ENCODE data around the gene SIRT3. TPM values are rescaled to one million over a fixed set of nuclear protein-coding genes. Genes with fewer than 3 reads are reported as not detected.
A peak's percentile ranks its signal among the peaks of the same experiment; 100 is the strongest.

Gene SIRT3
- total RNA-seq, 1 donor, result 6.2 TPM

- no peak overlapping the region for H3K4me3 ChIP-seq (ENCODE audit: low read length)
- no peaks in the 10 kb centered on the region for H3K27me3 ChIP-seq (ENCODE audit: insufficient read depth, low read length)
Measured at GRCh38 chr11:218815-219593, 17.1 kb downstream of the SIRT3 start.

GRCh38 chr11:217704-218103 is 18.4 kb downstream of the SIRT3 start:
- Histone ChIP-seq H3K4me1 (ENCODE audit: insufficient read depth, low read length) (no peaks in the 10 kb centered on the region), H3K9me3 (ENCODE audit: low read depth, low read length) (no peaks in the 10 kb centered on the region), H3K4me3 (ENCODE audit: low read length) (no peak overlapping the region), H3K27me3 (ENCODE audit: insufficient read depth, low read length) (no peaks in the 10 kb centered on the region)

More at GRCh38 chr11:218815-219593, 17.1 kb downstream of the SIRT3 start:
- H3K4me1 ChIP-seq (ENCODE audit: insufficient read depth, low read length), result no peaks in the 10 kb centered on the region
- no peaks in the 10 kb centered on the region for H3K9me3 ChIP-seq (ENCODE audit: low read depth, low read length)

- Histone ChIP-seq H3K27me3 (ENCODE audit: insufficient read depth, low read length) (no peaks in the 10 kb centered on the region), H3K9me3 (ENCODE audit: low read depth, low read length) (no peaks in the 10 kb centered on the region), H3K4me1 (ENCODE audit: insufficient read depth, low read length) (no peaks in the 10 kb centered on the region), H3K4me3 (ENCODE audit: low read length) (no peak overlapping the region)
Measured at GRCh38 chr11:216081-216974, 19.8 kb downstream of the SIRT3 start.

GRCh38 chr11:215581-216037 is 20.5 kb downstream of the SIRT3 start:
- Histone ChIP-seq H3K9me3 (ENCODE audit: low read depth, low read length) (no peaks in the 10 kb centered on the region), H3K27me3 (ENCODE audit: insufficient read depth, low read length) (no peaks in the 10 kb centered on the region), H3K4me3 (ENCODE audit: low read length) (no peak overlapping the region), H3K4me1 (ENCODE audit: insufficient read depth, low read length) (peaks cover 3% of the 10 kb centered on the region)

- no peaks in the 10 kb centered on the region for H3K9me3 ChIP-seq (ENCODE audit: low read depth, low read length)
- H3K27me3 ChIP-seq (ENCODE audit: insufficient read depth, low read length), result no peaks in the 10 kb centered on the region
- no peak overlapping the region for H3K4me3 ChIP-seq (ENCODE audit: low read length)
- H3K4me1 ChIP-seq (ENCODE audit: insufficient read depth, low read length), result peaks cover 19% of the 10 kb centered on the region
Measured at GRCh38 chr11:214083-214482, 22.1 kb downstream of the SIRT3 start.

GRCh38 chr11:213111-213510 is 23.0 kb downstream of the SIRT3 start:
- no peaks in the 10 kb centered on the region for H3K27me3 ChIP-seq (ENCODE audit: insufficient read depth, low read length)
- H3K4me3 ChIP-seq (ENCODE audit: low read length), result no peak overlapping the region
- H3K4me1 ChIP-seq (ENCODE audit: insufficient read depth, low read length), result peaks cover 20% of the 10 kb centered on the region
- no peaks in the 10 kb centered on the region for H3K9me3 ChIP-seq (ENCODE audit: low read depth, low read length)

GRCh38 chr11:212150-213100 is 23.7 kb downstream of the SIRT3 start:
- Histone ChIP-seq H3K4me3 (ENCODE audit: low read length) (no peak overlapping the region), H3K4me1 (ENCODE audit: insufficient read depth, low read length) (peaks cover 20% of the 10 kb centered on the region), H3K27me3 (ENCODE audit: insufficient read depth, low read length) (no peaks in the 10 kb centered on the region), H3K9me3 (ENCODE audit: low read depth, low read length) (no peaks in the 10 kb centered on the region)

GRCh38 chr11:211741-212140 is 24.4 kb downstream of the SIRT3 start:
- H3K4me3 ChIP-seq (ENCODE audit: low read length), result no peak overlapping the region
- no peaks in the 10 kb centered on the region for H3K9me3 ChIP-seq (ENCODE audit: low read depth, low read length)
- H3K4me1 ChIP-seq (ENCODE audit: insufficient read depth, low read length), result peaks cover 22% of the 10 kb centered on the region
- no peaks in the 10 kb centered on the region for H3K27me3 ChIP-seq (ENCODE audit: insufficient read depth, low read length)

GRCh38 chr11:211295-211694 is 24.8 kb downstream of the SIRT3 start:
- no peaks in the 10 kb centered on the region for H3K9me3 ChIP-seq (ENCODE audit: low read depth, low read length)
- no peak overlapping the region for H3K4me3 ChIP-seq (ENCODE audit: low read length)
- H3K4me1 ChIP-seq (ENCODE audit: insufficient read depth, low read length), result peaks cover 26% of the 10 kb centered on the region
- no peaks in the 10 kb centered on the region for H3K27me3 ChIP-seq (ENCODE audit: insufficient read depth, low read length)

- Histone ChIP-seq H3K9me3 (ENCODE audit: low read depth, low read length) (no peaks in the 10 kb centered on the region), H3K4me3 (ENCODE audit: low read length) (no peak overlapping the region), H3K4me1 (ENCODE audit: insufficient read depth, low read length) (peaks cover 31% of the 10 kb centered on the region), H3K27me3 (ENCODE audit: insufficient read depth, low read length) (no peaks in the 10 kb centered on the region)
Measured at GRCh38 chr11:210803-211180, 25.4 kb downstream of the SIRT3 start.

GRCh38 chr11:210122-210802 is 25.9 kb downstream of the SIRT3 start:
- no peaks in the 10 kb centered on the region for H3K27me3 ChIP-seq (ENCODE audit: insufficient read depth, low read length)
- H3K9me3 ChIP-seq (ENCODE audit: low read depth, low read length), result no peaks in the 10 kb centered on the region
- H3K4me1 ChIP-seq (ENCODE audit: insufficient read depth, low read length), result peaks cover 37% of the 10 kb centered on the region
- H3K4me3 ChIP-seq (ENCODE audit: low read length), result no peak overlapping the region

GRCh38 chr11:209275-210121 is 26.6 kb downstream of the SIRT3 start:
- no peaks in the 10 kb centered on the region for H3K9me3 ChIP-seq (ENCODE audit: low read depth, low read length)
- no peaks in the 10 kb centered on the region for H3K27me3 ChIP-seq (ENCODE audit: insufficient read depth, low read length)
- peaks cover 40% of the 10 kb centered on the region for H3K4me1 ChIP-seq (ENCODE audit: insufficient read depth, low read length)
- peak overlapping the region; percentile 64 for H3K4me3 ChIP-seq (ENCODE audit: low read length)

- peak overlapping the region; percentile 64 for H3K4me3 ChIP-seq (ENCODE audit: low read length)
- H3K27me3 ChIP-seq (ENCODE audit: insufficient read depth, low read length), result no peaks in the 10 kb centered on the region
- H3K9me3 ChIP-seq (ENCODE audit: low read depth, low read length), result no peaks in the 10 kb centered on the region
- H3K4me1 ChIP-seq (ENCODE audit: insufficient read depth, low read length), result peaks cover 40% of the 10 kb centered on the region
Measured at GRCh38 chr11:208917-209260, 27.3 kb downstream of the SIRT3 start.

Measured in mononuclear cell (primary cell).